Activated B cell treated with CpG ODN at 0.5 μM for 24 hours (primary cell): ENCODE results near the gene GSK3B. TPM values are rescaled to one million over a fixed set of nuclear protein-coding genes. Genes with fewer than 3 reads are reported as not detected.

Experiments used
- ATAC-seq: fragments of 200-7000 bp; cut with Tn5 transposase; one replicate; pipeline ENCODE4 v1.10.0; 2021; ENCODE audit warnings: low read depth, mild to moderate bottlenecking, moderate library complexity
- CTCF ChIA-PET: fragments of 350-600 bp; sonication (Branson Sonifier 250); formaldehyde crosslinking; loops from one replicate; lab custom pipeline; 2021; ENCODE audit warnings: antibody characterized with exemption; lab: Charles Lee
- POLR2A ChIA-PET: fragments of 350-600 bp; sonication (Branson Sonifier 250); formaldehyde crosslinking; loops from one replicate; lab custom pipeline; 2021; ENCODE audit warnings: antibody characterized with exemption; lab: Charles Lee
- DNase-seq: peaks from one replicate; pipeline ENCODE4 v3.0.0; 2022
- H3K27ac Mint-ChIP-seq: one replicate; pipeline ENCODE4 v1.8.0; 2020; ENCODE audit warnings: mixed read lengths
- H3K27me3 Mint-ChIP-seq: one replicate; pipeline ENCODE4 v1.8.0; 2021; ENCODE audit warnings: mixed read lengths
- H3K36me3 Mint-ChIP-seq: one replicate; pipeline ENCODE4 v1.8.0; 2021; ENCODE audit warnings: low read depth, mixed read lengths
- H3K4me1 Mint-ChIP-seq: one replicate; pipeline ENCODE4 v1.8.0; 2021; ENCODE audit warnings: mixed read lengths
- H3K4me3 Mint-ChIP-seq: one replicate; pipeline ENCODE4 v1.8.0; 2020; ENCODE audit warnings: mild to moderate bottlenecking, mixed read lengths
- H3K9me3 Mint-ChIP-seq: one replicate; pipeline ENCODE4 v1.8.0; 2020; ENCODE audit warnings: mixed read lengths
- intact Hi-C: fragments of 100-400 bp; cut with micrococcal nuclease; formaldehyde crosslinking; loops from one replicate; pipeline ENCODE4 v1.15.1; 2024
- total RNA-seq: library from RNA; stranded (reverse); gene quantifications from 2 replicates; pipeline ENCODE4 v1.2.3, GENCODE V29; 2022
- TF ChIP-seq, protein P1 (sequence below): fragments of 200-600 bp; IDR thresholded peaks from one replicate; pipeline ENCODE4 v1.8.0; 2022; ENCODE audit warnings: antibody characterized with exemption, mild to moderate bottlenecking

The GSK3B gene
- total RNA-seq, 1 donor from 2014 or later, result 35.4 TPM

DNA sequence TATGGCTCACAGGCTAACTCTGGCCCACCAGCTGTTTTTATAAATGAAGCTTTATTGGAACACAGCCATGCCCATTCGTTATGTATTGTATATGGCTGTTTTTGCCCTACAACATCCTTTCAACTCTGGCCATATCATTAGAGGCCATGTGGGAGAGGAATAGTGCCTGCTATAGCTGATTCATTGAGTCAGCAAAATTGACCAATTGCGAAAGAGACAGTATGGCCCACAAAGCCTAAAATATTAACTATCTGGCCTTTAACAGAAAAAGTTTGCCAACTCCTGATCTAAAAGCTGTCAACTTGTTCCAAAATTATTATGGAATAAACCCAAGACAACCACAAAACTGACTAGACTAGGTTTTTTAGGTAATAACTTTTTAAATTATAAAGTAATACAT, 311.0 kb downstream of the GSK3B start:
- H3K9me3 Mint-ChIP-seq, result no peaks in the 10 kb centered on the region
- TF ChIP-seq, protein P1, sequence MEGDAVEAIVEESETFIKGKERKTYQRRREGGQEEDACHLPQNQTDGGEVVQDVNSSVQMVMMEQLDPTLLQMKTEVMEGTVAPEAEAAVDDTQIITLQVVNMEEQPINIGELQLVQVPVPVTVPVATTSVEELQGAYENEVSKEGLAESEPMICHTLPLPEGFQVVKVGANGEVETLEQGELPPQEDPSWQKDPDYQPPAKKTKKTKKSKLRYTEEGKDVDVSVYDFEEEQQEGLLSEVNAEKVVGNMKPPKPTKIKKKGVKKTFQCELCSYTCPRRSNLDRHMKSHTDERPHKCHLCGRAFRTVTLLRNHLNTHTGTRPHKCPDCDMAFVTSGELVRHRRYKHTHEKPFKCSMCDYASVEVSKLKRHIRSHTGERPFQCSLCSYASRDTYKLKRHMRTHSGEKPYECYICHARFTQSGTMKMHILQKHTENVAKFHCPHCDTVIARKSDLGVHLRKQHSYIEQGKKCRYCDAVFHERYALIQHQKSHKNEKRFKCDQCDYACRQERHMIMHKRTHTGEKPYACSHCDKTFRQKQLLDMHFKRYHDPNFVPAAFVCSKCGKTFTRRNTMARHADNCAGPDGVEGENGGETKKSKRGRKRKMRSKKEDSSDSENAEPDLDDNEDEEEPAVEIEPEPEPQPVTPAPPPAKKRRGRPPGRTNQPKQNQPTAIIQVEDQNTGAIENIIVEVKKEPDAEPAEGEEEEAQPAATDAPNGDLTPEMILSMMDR, result no peak
- no peak overlapping the region for H3K4me3 Mint-ChIP-seq
- H3K27ac Mint-ChIP-seq, result no peak overlapping the region
- no peaks in the 10 kb centered on the region for H3K27me3 Mint-ChIP-seq
- H3K36me3 Mint-ChIP-seq, result no peaks in the 10 kb centered on the region
- no peaks in the 10 kb centered on the region for H3K4me1 Mint-ChIP-seq
- no peak for ATAC-seq
- DNase-seq, result no peak
- CTCF ChIA-PET, result no interaction called here
- intact Hi-C loops, result no loop called here
- POLR2A ChIA-PET, result no interaction called here

DNA sequence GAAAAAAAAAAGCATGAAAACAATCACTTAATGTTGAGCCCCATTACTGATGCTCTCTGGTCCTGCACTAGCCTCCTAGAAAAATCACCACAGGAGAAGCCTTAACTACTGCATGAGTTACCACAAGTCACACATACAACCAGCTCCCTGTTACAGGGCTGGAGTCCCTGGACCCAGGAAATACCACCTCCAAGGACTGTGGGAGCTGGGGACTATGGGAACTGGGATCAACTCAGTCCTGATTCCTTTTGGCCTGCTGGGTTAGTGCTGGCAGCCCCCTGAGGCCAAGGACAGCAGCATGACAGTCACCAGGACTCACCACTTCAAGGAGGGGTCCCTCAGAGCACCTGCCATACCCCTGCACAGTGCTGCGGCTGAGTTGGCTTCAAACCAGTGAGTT, 311.8 kb downstream of the GSK3B start:
- TF ChIP-seq, protein P1, result no peak
- Mint-ChIP-seq H3K27ac (no peak overlapping the region), H3K4me1 (no peaks in the 10 kb centered on the region), H3K9me3 (no peaks in the 10 kb centered on the region), H3K27me3 (no peaks in the 10 kb centered on the region), H3K36me3 (no peaks in the 10 kb centered on the region), H3K4me3 (no peak overlapping the region)
- intact Hi-C loops, result no loop called here
- no peak for ATAC-seq
- POLR2A ChIA-PET, result no interaction called here
- CTCF ChIA-PET, result no interaction called here
- DNase-seq, result no peak

DNA sequence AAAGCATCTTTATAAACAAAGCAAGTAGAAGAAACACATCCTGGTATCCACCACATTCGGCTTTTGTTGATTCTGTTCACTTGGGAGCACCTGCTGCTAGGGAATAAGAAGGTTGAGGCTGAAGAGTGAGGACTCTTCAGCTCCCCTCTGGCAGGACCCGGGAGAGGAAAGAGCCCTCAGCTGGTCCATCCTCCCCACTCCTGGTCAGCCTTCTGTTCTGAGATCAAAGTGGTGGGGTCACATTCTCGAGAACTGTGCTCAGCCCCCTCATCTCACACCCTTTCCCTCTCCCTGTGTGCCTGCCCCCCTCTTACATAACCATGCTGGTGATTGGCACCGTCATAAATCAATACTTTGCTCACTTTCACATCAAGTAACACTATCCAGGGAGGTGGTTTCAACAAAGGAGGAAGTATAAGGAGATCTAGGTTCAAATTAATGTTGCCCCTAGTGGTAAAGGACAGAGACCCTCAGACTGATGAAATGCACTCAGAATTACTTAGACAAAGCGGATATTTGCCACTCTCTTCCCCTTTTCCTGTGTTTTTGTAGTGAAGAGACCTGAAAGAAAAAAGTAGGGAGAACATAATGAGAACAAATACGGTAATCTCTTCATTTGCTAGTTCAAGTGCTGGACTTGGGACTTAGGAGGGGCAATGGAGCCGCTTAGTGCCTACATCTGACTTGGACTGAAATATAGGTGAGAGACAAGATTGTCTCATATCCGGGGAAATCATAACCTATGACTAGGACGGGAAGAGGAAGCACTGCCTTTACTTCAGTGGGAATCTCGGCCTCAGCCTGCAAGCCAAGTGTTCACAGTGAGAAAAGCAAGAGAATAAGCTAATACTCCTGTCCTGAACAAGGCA, 312.7 kb downstream of the GSK3B start, which contains the start of gene NR1I2:
TSS of gene NR1I2 (plus strand) at position 772 of the 869 bp plus-strand sequence.
- ChIA-PET CTCF (no interaction called here), POLR2A (no interaction called here)
- H3K36me3 Mint-ChIP-seq, result no peaks in the 10 kb centered on the region
- no peak within 1 kb of the TSS for H3K4me3 Mint-ChIP-seq
- H3K27ac Mint-ChIP-seq, result no peak within 1 kb of the TSS
- intact Hi-C loops, result no loop called here
- H3K4me1 Mint-ChIP-seq, result no peaks in the 10 kb centered on the region
- H3K9me3 Mint-ChIP-seq, result peaks cover under 1% of the 10 kb centered on the region
- TF ChIP-seq, protein P1, result no peak
- DNase-seq (no peak), ATAC-seq (no peak)
- no peaks in the 10 kb centered on the region for H3K27me3 Mint-ChIP-seq

DNA sequence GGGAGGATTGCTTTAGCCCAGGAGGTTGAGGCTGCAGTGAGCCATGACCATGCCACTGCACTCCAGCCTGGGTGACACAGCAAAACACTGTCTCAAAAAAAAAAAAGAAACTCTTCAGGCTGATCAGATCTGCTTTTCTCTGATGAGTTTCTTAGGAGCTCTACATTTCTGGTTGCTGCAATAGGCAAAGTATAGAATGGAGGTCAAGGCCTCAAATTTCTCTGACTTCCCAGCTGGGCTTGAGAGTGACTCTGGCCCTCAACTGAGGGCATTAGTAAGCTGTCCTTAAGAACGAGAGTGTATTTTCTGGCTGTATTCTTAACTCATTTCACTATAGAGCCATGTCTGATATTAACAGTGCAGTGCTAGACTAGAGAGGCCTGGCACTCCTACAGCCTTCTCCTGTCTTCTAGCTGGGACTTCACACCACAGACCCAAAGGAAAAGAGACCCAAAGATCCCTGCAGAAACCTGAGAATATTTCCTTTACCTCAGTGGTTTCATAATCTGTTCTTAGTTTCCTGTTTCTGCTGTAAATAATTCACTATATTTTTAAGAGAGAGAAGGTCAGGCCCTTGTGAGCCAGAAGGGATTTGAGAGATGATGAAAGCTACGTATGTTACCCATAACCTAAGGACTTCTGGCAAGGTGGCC, 314.4 kb downstream of the GSK3B start:
- Mint-ChIP-seq H3K9me3 (peaks cover 5% of the 10 kb centered on the region), H3K27me3 (no peaks in the 10 kb centered on the region), H3K27ac (no peak overlapping the region), H3K36me3 (no peaks in the 10 kb centered on the region), H3K4me3 (no peak overlapping the region), H3K4me1 (no peaks in the 10 kb centered on the region)
- DNase-seq (no peak), ATAC-seq (no peak)
- ChIA-PET POLR2A (interaction anchor here (0.6 kb wide), 1 partner anchor 316 kb away, joined by 3 read pairs; no protein-coding TSS in a partner anchor), CTCF (no interaction called here)
- TF ChIP-seq, protein P1, result no peak
- intact Hi-C loops, result no loop called here

DNA sequence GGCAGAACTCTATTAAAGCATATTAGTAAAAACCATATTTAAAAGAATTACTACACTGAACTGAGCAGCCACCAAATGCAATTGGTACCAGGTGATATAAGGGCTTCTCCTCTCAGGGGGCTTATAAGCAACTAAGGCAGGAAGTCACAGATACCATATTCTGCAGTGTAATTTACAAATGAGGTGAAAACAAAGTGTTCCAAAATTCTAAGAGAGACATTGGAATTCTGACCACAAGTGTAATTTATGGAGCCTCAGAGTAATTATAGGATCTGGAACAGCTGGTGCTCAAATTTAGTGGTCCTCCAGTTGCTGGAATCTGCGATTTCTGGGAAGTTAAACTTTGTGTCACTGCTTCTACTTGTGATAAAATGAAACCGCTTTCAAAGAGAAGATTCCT, 315.4 kb downstream of the GSK3B start:
- POLR2A ChIA-PET, result no interaction called here
- intact Hi-C loops, result no loop called here

More for the DNA sequence above, 315.4 kb downstream of the GSK3B start:
- CTCF ChIA-PET, result no interaction called here
- no peaks in the 10 kb centered on the region for H3K36me3 Mint-ChIP-seq
- peaks cover 5% of the 10 kb centered on the region for H3K9me3 Mint-ChIP-seq
- no peak overlapping the region for H3K4me3 Mint-ChIP-seq
- no peaks in the 10 kb centered on the region for H3K4me1 Mint-ChIP-seq
- ATAC-seq, result no peak
- no peaks in the 10 kb centered on the region for H3K27me3 Mint-ChIP-seq
- no peak overlapping the region for H3K27ac Mint-ChIP-seq
- no peak for DNase-seq
- TF ChIP-seq, protein P1, result no peak
